HepG2 (cell line): ENCODE measurements around the gene RELL2. TPM values are rescaled to one million over a fixed set of nuclear protein-coding genes. Genes with fewer than 3 reads are reported as not detected.
A peak's percentile ranks its signal among the peaks of the same experiment; 100 is the strongest.

ENCODE experiments used
- ATAC-seq: fragments of 200-7000 bp; cut with Tn5 transposase; 3 replicates; pipeline ENCODE4 v1.9.1; 2020; ENCODE audit warnings: mild to moderate bottlenecking, moderate library complexity
- BruUV-seq: library from RNA; stranded (reverse); fragments of 400-500 nt; replicated peaks from 2 replicates; lab custom pipeline; 2021; lab: Mats Ljungman, UMichigan
- CTCF ChIA-PET: fragments of 300-600 bp; formaldehyde crosslinking; extraction: SDS; loops from one replicate; lab custom pipeline; 2021; ENCODE audit warnings: low total read pairs, inconsistent platforms, low intra/inter-chr PET ratio; lab: Yijun Ruan, JAX
- POLR2A ChIA-PET: fragments of 350-600 bp; sonication (Branson Sonifier 250); formaldehyde crosslinking; loops from one replicate; lab custom pipeline; 2020; ENCODE audit warnings: antibody characterized with exemption, inconsistent platforms; lab: Yijun Ruan, JAX
- DNase-seq: peaks from one replicate; pipeline ENCODE4 v3.0.0-alpha.2; 2015; ENCODE audit warnings: low spot score
- FAIRE-seq: peaks from 3 replicates; lab custom pipeline; 2011; peaks lifted over from hg19 to GRCh38; lab: Jason Lieb, UNC
- H2AFZ ChIP-seq: one replicate; pipeline ENCODE4 v1.6.1; 2011; ENCODE audit warnings: low read length, inconsistent platforms
- H3K27ac ChIP-seq: fragments of 300-600 bp; 3 replicates; pipeline ENCODE4 v1.8.0; 2011; ENCODE audit warnings: mixed run types, mild to moderate bottlenecking, mixed read lengths, low read length, inconsistent platforms; ENCODE audit not compliant: insufficient read depth; ENCODE audit errors: extremely low read length
- H3K27me3 ChIP-seq, 2 experiments: fragments of 200-600 bp in 1 of 2; 2 replicates in 1 of 2; 3 replicates in 1 of 2; pipeline versions ENCODE4 v1.6.0 to v1.8.0; 2011; ENCODE audit warnings: low read length in 2 of 2, mild to moderate bottlenecking in 2 of 2, moderate library complexity in 2 of 2, inconsistent platforms in 1 of 2; ENCODE audit not compliant: insufficient read depth in 2 of 2, control insufficient read depth in 1 of 2
- H3K36me3 ChIP-seq, 2 experiments: fragments of 200-600 bp in 1 of 2; replicated peaks in 1 of 2; 2 replicates in 1 of 2; 3 replicates in 1 of 2; pipeline versions ENCODE4 v1.5.1 to v1.8.0; 2011; ENCODE audit warnings: low read length in 2 of 2, inconsistent platforms in 1 of 2; ENCODE audit not compliant: insufficient read depth in 2 of 2, control insufficient read depth in 1 of 2
- H3K4me1 ChIP-seq: 2 replicates; pipeline ENCODE4 v1.5.1; 2012; ENCODE audit warnings: low read length, inconsistent platforms; ENCODE audit not compliant: insufficient read depth
- H3K4me2 ChIP-seq: 2 replicates; pipeline ENCODE4 v1.6.0; 2011; ENCODE audit warnings: low read depth, low read length, inconsistent platforms
- H3K4me3 ChIP-seq, 3 experiments: fragments of 200-600 bp in 1 of 3; sonication (generic), shearing (Covaris generic) in 1 of 3; replicated peaks in 1 of 3; 2 replicates each; pipeline ENCODE4 v1.5.1; 2011 to 2016; ENCODE audit warnings: low read length in 3 of 3, inconsistent platforms in 2 of 3, low read depth in 2 of 3, mild to moderate bottlenecking in 2 of 3, control low read depth in 1 of 3, mixed read lengths in 1 of 3; ENCODE audit not compliant: insufficient read depth in 1 of 3
- H3K79me2 ChIP-seq: one replicate; pipeline ENCODE4 v1.6.1; 2011; ENCODE audit warnings: low read length, inconsistent platforms; ENCODE audit not compliant: insufficient read depth
- H3K9ac ChIP-seq: 2 replicates; pipeline ENCODE4 v1.6.0; 2011; ENCODE audit warnings: mild to moderate bottlenecking, low read depth, low read length, inconsistent platforms; ENCODE audit not compliant: insufficient read depth
- H3K9me3 ChIP-seq: 2 replicates; pipeline ENCODE4 v1.5.1; 2012; ENCODE audit warnings: mild to moderate bottlenecking, low read length
- H4K20me1 ChIP-seq: 2 replicates; pipeline ENCODE4 v1.6.0; 2011; ENCODE audit warnings: inconsistent platforms, mild to moderate bottlenecking, low read length, moderate library complexity; ENCODE audit not compliant: insufficient read depth
- ATF7-NPFF ChIP-seq: sonication (generic); formaldehyde crosslinking; IDR thresholded peaks from 2 replicates; pipeline ENCODE4 v1.8.1; 2023; ENCODE audit warnings: mild to moderate bottlenecking, low read depth, missing genetic modification reagents, moderate library complexity
- CREB3 ChIP-seq: sonication (generic); formaldehyde crosslinking; IDR thresholded peaks from 2 replicates; pipeline ENCODE4 v1.5.0; 2020; ENCODE audit warnings: missing genetic modification reagents
- FOXC1 ChIP-seq: sonication (generic); formaldehyde crosslinking; IDR thresholded peaks from 2 replicates; pipeline ENCODE4 v1.8.0; 2022; ENCODE audit warnings: mild to moderate bottlenecking, missing genetic modification reagents, borderline replicate concordance
- KDM5B ChIP-seq: sonication (generic); formaldehyde crosslinking; IDR thresholded peaks from 2 replicates; pipeline ENCODE4 v1.4.0; 2020; ENCODE audit warnings: missing genetic modification reagents, mild to moderate bottlenecking, borderline replicate concordance
- MYNN ChIP-seq: sonication (generic); formaldehyde crosslinking; IDR thresholded peaks from 2 replicates; pipeline ENCODE4 v1.4.0; 2020; ENCODE audit warnings: mild to moderate bottlenecking, low read depth, missing genetic modification reagents
- MYPOP ChIP-seq: sonication (generic); formaldehyde crosslinking; IDR thresholded peaks from 2 replicates; pipeline ENCODE4 v1.8.1; 2023; ENCODE audit warnings: mild to moderate bottlenecking, moderate library complexity, missing genetic modification reagents
- ZBTB20 ChIP-seq: sonication (generic); formaldehyde crosslinking; IDR thresholded peaks from 2 replicates; pipeline ENCODE4 v1.8.1; 2023; ENCODE audit warnings: missing genetic modification reagents, low read depth, mild to moderate bottlenecking, borderline replicate concordance
- ZNF124 ChIP-seq: sonication (generic); formaldehyde crosslinking; IDR thresholded peaks from 2 replicates; pipeline ENCODE4 v1.4.0; 2020; ENCODE audit warnings: missing genetic modification reagents
- ZNF17 ChIP-seq: sonication (generic); formaldehyde crosslinking; IDR thresholded peaks from 2 replicates; pipeline ENCODE4 v1.5.0; 2020; ENCODE audit warnings: mild to moderate bottlenecking, missing genetic modification reagents
- ZNF230 ChIP-seq: sonication (generic); formaldehyde crosslinking; IDR thresholded peaks from 2 replicates; pipeline ENCODE4 v1.4.0; 2020; ENCODE audit warnings: mild to moderate bottlenecking, missing genetic modification reagents
- ZNF34 ChIP-seq: sonication (generic); formaldehyde crosslinking; IDR thresholded peaks from 2 replicates; pipeline ENCODE4 v1.4.0; 2020; ENCODE audit warnings: mild to moderate bottlenecking, missing genetic modification reagents, borderline replicate concordance
- ZNF883 ChIP-seq: sonication (generic); formaldehyde crosslinking; IDR thresholded peaks from 2 replicates; pipeline ENCODE4 v1.5.1; 2020; ENCODE audit warnings: mild to moderate bottlenecking, missing genetic modification reagents; ENCODE audit errors: not compliant biosample characterization
- WGBS: methylation state at CpG from one replicate; pipeline ENCODE4 v1.1.6; 2017; ENCODE audit warnings: low lambda C conversion rate; 5-methylcytosine and 5-hydroxymethylcytosine counted together
- in situ Hi-C: cut with HindIII; loops from 2 replicates; pipeline ENCODE4 v1.10.0; 2017; ENCODE audit warnings: low pct_unique_long_range_greater_than_20kb; ENCODE audit not compliant: extremely low pct_ligation_motif_present
- intact Hi-C: fragments of 100-400 bp; cut with micrococcal nuclease; formaldehyde crosslinking; loops from one replicate; pipeline ENCODE4 v1.10.0; 2022; ENCODE audit not compliant: unreplicated experiment
- polyA plus RNA-seq, 8 experiments: library from polyadenylated mRNA; depleted of rRNA in 3 of 8; stranded (reverse) in 7 of 8; unstranded in 1 of 8; fragments of >200 nt; fragmentation: Illumina TruSeq in 4 of 8; extraction: Trizol in 4 of 8; gene quantifications; 2 replicates each; pipeline versions ENCODE4 v1.2.1 to v1.2.3, GENCODE V29; 2011 to 2016; ENCODE audit warnings: low read depth in 4 of 8, missing spikeins in 1 of 8, mixed read lengths in 1 of 8; ENCODE audit not compliant: insufficient read depth in 1 of 8
- total RNA-seq, 5 experiments: library from RNA; depleted of rRNA; stranded (reverse); fragments of >200 nt; fragmentation: Illumina TruSeq; extraction: Trizol; gene quantifications; 2 replicates each; pipeline ENCODE4 v1.2.3, GENCODE V29; 2016; ENCODE audit warnings: low read depth in 1 of 5

RELL2 gene
- total and polyA plus RNA-seq, 2 of the 13 experiments (the other 11 are each of a cell fraction or from before 2014, with no cell fraction given): 6.4 to 8.3 TPM

- CTCF ChIA-PET: no interaction called here
- H3K27ac ChIP-seq: no peak overlapping the region
- H3K4me2 ChIP-seq: peak overlapping the region; percentile 95
- 52% methylated on average over 7 of the region's 7 CpGs for WGBS
- ATAC-seq: no peak
- no peak for FAIRE-seq
- TF ChIP-seq ZNF17 (CRISPR knock-in tag): no peak
- TF ChIP-seq MYPOP (CRISPR knock-in tag): 0 out of 2 replicates have a peak, but pooled peaks have one; percentile 31
- no TSS peak for BruUV-seq
- H4K20me1 ChIP-seq: peaks cover 7% of the 10 kb centered on the region
- no peaks in the 10 kb centered on the region; a peak in 1 of 5 replicates for H3K27me3 ChIP-seq
- in situ Hi-C loops (loop anchor here (5.0 kb wide), 1 partner anchor 43 kb away; no protein-coding TSS in a partner anchor), intact Hi-C loops (no loop called here)
- peak overlapping the region; percentile 91 to 99 (median 99) for H3K4me3 ChIP-seq
- no peak overlapping the region for H2AFZ ChIP-seq
- H3K9ac ChIP-seq: peak overlapping the region; percentile 90
- POLR2A ChIA-PET: interaction anchor here (0.8 to 3.1 kb wide), 10 partner anchors 15 to 315 kb away, joined by 3 to 35 read pairs (median 11); partner anchors contain the start of genes DELE1, DIAPH1, FCHSD1 and TAF7
- DNase-seq: no peak
- H3K4me1 ChIP-seq: peaks cover 39% of the 10 kb centered on the region
- H3K36me3 ChIP-seq: peaks cover 2 to 25% of the 10 kb centered on the region in 2 experiments; a peak in 3 of 5 replicates
- H3K9me3 ChIP-seq: no peaks in the 10 kb centered on the region
- peaks cover 46% of the 10 kb centered on the region for H3K79me2 ChIP-seq
These were observed 1.2 kb upstream of the RELL2 start for GRCh38 chr5:141635646-141636045.

GRCh38 chr5:141636106-141636412 is 738 bp upstream of the RELL2 start:
- Histone ChIP-seq H3K27me3 (no peaks in the 10 kb centered on the region; a peak in 1 of 5 replicates), H3K4me2 (peak overlapping the region; percentile 95), H3K27ac (peak overlapping the region; percentile 75), H3K4me3 (peak overlapping the region; percentile 91 to 99 (median 99)), H2AFZ (no peak overlapping the region), H3K4me1 (peaks cover 35% of the 10 kb centered on the region), H3K9ac (peak overlapping the region; percentile 90), H3K9me3 (no peaks in the 10 kb centered on the region), H3K36me3 (peaks cover 2 to 25% of the 10 kb centered on the region in 2 experiments; a peak in 3 of 5 replicates), H4K20me1 (peaks cover 7% of the 10 kb centered on the region), H3K79me2 (peaks cover 44% of the 10 kb centered on the region)
- in situ Hi-C loops (loop anchor here (5.0 kb wide), 1 partner anchor 44 kb away; no protein-coding TSS in a partner anchor), intact Hi-C loops (no loop called here)
- 5% methylated on average over 2 of the region's 4 CpGs for WGBS
- ChIA-PET POLR2A (interaction anchor here (0.8 to 3.1 kb wide), 11 partner anchors 11 to 315 kb away, joined by 3 to 35 read pairs (median 9); partner anchors contain the start of genes DELE1, DIAPH1, FCHSD1 and TAF7), CTCF (interaction anchor here (1.3 kb wide), 1 partner anchor 17 kb away, joined by 6 read pairs; the partner anchor contains the start of gene DIAPH1)
- no peak for ATAC-seq
- no peak for FAIRE-seq
- no TSS peak for BruUV-seq
- no peak for DNase-seq
- TF ChIP-seq ZNF883 (CRISPR knock-in tag): no peak
- TF ChIP-seq FOXC1 (CRISPR knock-in tag): 0 out of 2 replicates have a peak, but pooled peaks have one; percentile 5
- TF ChIP-seq ZBTB20 (CRISPR knock-in tag): peak; percentile 29; the same call in 1 of the 2 replicates
- no peak for TF ChIP-seq ZNF34
- no peak for TF ChIP-seq CREB3 (CRISPR knock-in tag)
- no peak for TF ChIP-seq ZNF124 (CRISPR knock-in tag)
- TF ChIP-seq ATF7-NPFF (CRISPR knock-in tag): no peak
- 0 out of 2 replicates have a peak, but pooled peaks have one; percentile 15 for TF ChIP-seq ZNF230 (CRISPR knock-in tag)
- no peak for TF ChIP-seq MYNN (CRISPR knock-in tag)
- TF ChIP-seq KDM5B (CRISPR knock-in tag): 0 out of 2 replicates have a peak, but pooled peaks have one; percentile 6
